GM21526 (cell line): ENCODE data around the gene RPTOR.

Experiments used
- ATAC-seq: cut with Tn5 transposase; IDR thresholded peaks from one replicate; pipeline ENCODE4 v1.9.1; 2021; ENCODE audit warnings: moderate library complexity; ENCODE audit not compliant: unreplicated experiment, low FRiP score

Gene RPTOR

GRCh38 chr17:80881306-80881705 is 336.7 kb downstream of the RPTOR start:
- ATAC-seq: no peak

- ATAC-seq: no peak
Measured at GRCh38 chr17:80882323-80882722, 337.7 kb downstream of the RPTOR start.

- no peak for ATAC-seq
Measured at GRCh38 chr17:80882926-80883685, 338.5 kb downstream of the RPTOR start.

- ATAC-seq: no peak
Measured at GRCh38 chr17:80883831-80884735, 339.4 kb downstream of the RPTOR start.

- no peak for ATAC-seq
Measured at GRCh38 chr17:80884811-80885210, 340.2 kb downstream of the RPTOR start.

GRCh38 chr17:80885947-80886582 is 341.4 kb downstream of the RPTOR start:
- no peak for ATAC-seq

- ATAC-seq: no peak
Measured at GRCh38 chr17:80886641-80887573, 342.3 kb downstream of the RPTOR start.

- ATAC-seq: no peak
Measured at GRCh38 chr17:80887639-80888175, 343.1 kb downstream of the RPTOR start.

GRCh38 chr17:80888276-80889160 is 343.9 kb downstream of the RPTOR start:
- ATAC-seq: no peak

GRCh38 chr17:80889231-80890195 is 344.9 kb downstream of the RPTOR start:
- ATAC-seq: no peak

- ATAC-seq: no peak
Measured at GRCh38 chr17:80890196-80890920, 345.7 kb downstream of the RPTOR start.

- ATAC-seq: no peak
Measured at GRCh38 chr17:80890921-80891396, 346.3 kb downstream of the RPTOR start.

- peak; percentile 33 for ATAC-seq
Measured at GRCh38 chr17:80891397-80892018, 346.9 kb downstream of the RPTOR start.

GRCh38 chr17:80892019-80892855 is 347.6 kb downstream of the RPTOR start:
- ATAC-seq: peak; percentile 60

- ATAC-seq: no peak
Measured at GRCh38 chr17:80892900-80893603, 348.4 kb downstream of the RPTOR start.
